ENCODE measurements around the gene ALDH1B1. TPM values are rescaled to one million over a fixed set of nuclear protein-coding genes. Genes with fewer than 3 reads are reported as not detected.

Gene ALDH1B1
- total and polyA plus RNA-seq, 2 of the 13 experiments (the other 11 are each of a cell fraction or from before 2014, with no cell fraction given): 45.1 to 125 TPM

DNA sequence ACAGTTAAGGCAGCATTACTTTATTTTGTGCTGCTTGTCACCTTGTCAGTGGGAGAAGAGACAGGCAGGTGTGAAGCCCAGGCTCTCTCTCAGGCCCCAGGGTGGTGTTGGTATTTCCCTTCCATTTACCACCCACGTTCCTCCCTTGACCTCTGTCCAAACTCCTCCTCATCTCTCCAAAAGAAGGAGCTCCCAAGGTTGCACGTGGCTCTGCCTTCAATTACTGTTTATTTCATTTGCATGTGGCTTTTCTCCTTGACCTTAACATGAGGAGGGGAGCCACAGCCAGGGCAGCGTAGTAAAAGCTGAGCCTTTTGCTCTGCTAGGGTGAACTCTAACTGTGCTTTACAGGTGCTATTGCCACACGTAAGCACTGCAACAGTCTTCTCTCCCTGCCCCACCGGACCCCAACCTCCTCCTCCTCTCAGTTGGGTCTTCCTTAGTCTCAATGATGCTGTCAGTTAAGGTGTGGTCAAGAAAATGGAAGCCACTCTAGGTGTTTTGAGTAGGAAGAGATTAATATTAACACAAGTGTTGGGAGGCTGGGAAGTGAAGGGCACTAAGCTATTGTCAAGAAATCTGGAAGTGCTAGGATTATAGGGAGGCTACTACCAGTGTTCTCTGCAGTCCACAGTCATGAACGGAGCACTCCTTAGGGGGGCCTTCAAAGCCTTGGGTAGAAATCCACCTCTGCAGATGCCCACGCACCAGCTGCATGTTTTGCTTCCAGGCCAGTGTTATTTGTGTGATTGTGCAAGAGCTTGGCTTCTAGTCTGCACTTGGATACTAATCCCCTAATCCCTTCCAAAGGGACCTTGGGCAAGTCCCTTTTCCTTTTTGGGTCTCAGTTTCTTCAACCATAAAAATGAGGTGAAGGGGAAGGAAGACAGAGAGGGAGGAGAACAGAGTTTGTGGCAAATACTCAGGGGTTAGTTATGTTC lies 3.9 kb upstream of the ALDH1B1 start (continued):
- TF ChIP-seq, protein P1, sequence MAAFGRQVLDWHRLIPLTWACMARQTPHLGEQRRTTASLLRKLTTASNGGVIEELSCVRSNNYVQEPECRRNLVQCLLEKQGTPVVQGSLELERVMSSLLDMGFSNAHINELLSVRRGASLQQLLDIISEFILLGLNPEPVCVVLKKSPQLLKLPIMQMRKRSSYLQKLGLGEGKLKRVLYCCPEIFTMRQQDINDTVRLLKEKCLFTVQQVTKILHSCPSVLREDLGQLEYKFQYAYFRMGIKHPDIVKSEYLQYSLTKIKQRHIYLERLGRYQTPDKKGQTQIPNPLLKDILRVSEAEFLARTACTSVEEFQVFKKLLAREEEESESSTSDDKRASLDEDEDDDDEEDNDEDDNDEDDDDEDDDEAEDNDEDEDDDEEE (CRISPR knock-in tag; IDR thresholded peaks at IDR 0.05): 0 out of 2 replicates have a peak, but pooled peaks have one; percentile 52
- TF ChIP-seq, protein P2, sequence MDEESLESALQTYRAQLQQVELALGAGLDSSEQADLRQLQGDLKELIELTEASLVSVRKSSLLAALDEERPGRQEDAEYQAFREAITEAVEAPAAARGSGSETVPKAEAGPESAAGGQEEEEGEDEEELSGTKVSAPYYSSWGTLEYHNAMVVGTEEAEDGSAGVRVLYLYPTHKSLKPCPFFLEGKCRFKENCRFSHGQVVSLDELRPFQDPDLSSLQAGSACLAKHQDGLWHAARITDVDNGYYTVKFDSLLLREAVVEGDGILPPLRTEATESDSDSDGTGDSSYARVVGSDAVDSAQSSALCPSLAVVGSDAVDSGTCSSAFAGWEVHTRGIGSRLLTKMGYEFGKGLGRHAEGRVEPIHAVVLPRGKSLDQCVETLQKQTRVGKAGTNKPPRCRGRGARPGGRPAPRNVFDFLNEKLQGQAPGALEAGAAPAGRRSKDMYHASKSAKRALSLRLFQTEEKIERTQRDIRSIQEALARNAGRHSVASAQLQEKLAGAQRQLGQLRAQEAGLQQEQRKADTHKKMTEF (CRISPR knock-in tag; IDR thresholded peaks at IDR 0.05): peak; percentile 50; the same call in 1 of the 2 replicates
- TF ChIP-seq, protein P3, sequence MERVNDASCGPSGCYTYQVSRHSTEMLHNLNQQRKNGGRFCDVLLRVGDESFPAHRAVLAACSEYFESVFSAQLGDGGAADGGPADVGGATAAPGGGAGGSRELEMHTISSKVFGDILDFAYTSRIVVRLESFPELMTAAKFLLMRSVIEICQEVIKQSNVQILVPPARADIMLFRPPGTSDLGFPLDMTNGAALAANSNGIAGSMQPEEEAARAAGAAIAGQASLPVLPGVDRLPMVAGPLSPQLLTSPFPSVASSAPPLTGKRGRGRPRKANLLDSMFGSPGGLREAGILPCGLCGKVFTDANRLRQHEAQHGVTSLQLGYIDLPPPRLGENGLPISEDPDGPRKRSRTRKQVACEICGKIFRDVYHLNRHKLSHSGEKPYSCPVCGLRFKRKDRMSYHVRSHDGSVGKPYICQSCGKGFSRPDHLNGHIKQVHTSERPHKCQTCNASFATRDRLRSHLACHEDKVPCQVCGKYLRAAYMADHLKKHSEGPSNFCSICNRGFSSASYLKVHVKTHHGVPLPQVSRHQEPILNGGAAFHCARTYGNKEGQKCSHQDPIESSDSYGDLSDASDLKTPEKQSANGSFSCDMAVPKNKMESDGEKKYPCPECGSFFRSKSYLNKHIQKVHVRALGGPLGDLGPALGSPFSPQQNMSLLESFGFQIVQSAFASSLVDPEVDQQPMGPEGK (CRISPR knock-in tag; IDR thresholded peaks at IDR 0.05): peak; percentile 32; the same call in 1 of the 2 replicates
- TF ChIP-seq HDAC1 (CRISPR knock-in tag; IDR thresholded peaks at IDR 0.05): peak; percentile 54; the same call in 1 of the 2 replicates
- TF ChIP-seq NFKBIZ (CRISPR knock-in tag; IDR thresholded peaks at IDR 0.05): 0 out of 2 replicates have a peak, but pooled peaks have one; percentile 53
- TF ChIP-seq PLRG1 (conservative IDR thresholded peaks at IDR 0.05): no peak
- no peak for TF ChIP-seq TBP (CRISPR knock-in tag; IDR thresholded peaks at IDR 0.05)
- TF ChIP-seq ZNF7 (CRISPR knock-in tag; IDR thresholded peaks at IDR 0.05): no peak
- 0 out of 2 replicates have a peak, but pooled peaks have one; percentile 14 for TF ChIP-seq ZFX (CRISPR knock-in tag; IDR thresholded peaks at IDR 0.05; ENCODE audit: low read depth)
- 0 out of 2 replicates have a peak, but pooled peaks have one; percentile 14 for TF ChIP-seq RXRB (CRISPR knock-in tag; IDR thresholded peaks at IDR 0.05; ENCODE audit: borderline replicate concordance)
- TF ChIP-seq ZNF678 (CRISPR knock-in tag; IDR thresholded peaks at IDR 0.05): 0 out of 2 replicates have a peak, but pooled peaks have one; percentile 59
- TF ChIP-seq ZNF335 (CRISPR knock-in tag; IDR thresholded peaks at IDR 0.05): no peak
- peak; percentile 59 for TF ChIP-seq RARA (CRISPR knock-in tag; IDR thresholded peaks at IDR 0.05)
- peak; percentile 43 for TF ChIP-seq FOXA3 (CRISPR knock-in tag; IDR thresholded peaks at IDR 0.05)

Data from HepG2 (cell line).